ENCODE data around the gene NYAP2.

The NYAP2 gene

GRCh38 chr2:225399504-225399903 is at the start of gene NYAP2:
Gene NYAP2 (plus strand): TSS chr2:225399710. CDS start chr2:225408881, 9,171 bp downstream.
- no peak within 1 kb of the TSS for H3K27ac ChIP-seq (ENCODE audit: low read depth, low read length)
- H3K27me3 ChIP-seq (ENCODE audit: control insufficient read depth, insufficient read depth, low read length): 0 out of 2 replicates have a peak, but pooled peaks cover 3% of the 10 kb centered on the region
- H3K9ac ChIP-seq (ENCODE audit: low read length): no peak within 1 kb of the TSS
- H3K4me1 ChIP-seq (ENCODE audit: control insufficient read depth, insufficient read depth, low read length): no peaks in the 10 kb centered on the region
- H3K36me3 ChIP-seq (ENCODE audit: control insufficient read depth, insufficient read depth, low read length): no peaks in the 10 kb centered on the region
- H3K9me3 ChIP-seq (ENCODE audit: control insufficient read depth, insufficient read depth, low read depth, low read length): no peaks in the 10 kb centered on the region
- peak within 1 kb of the TSS; percentile 45 for H3K4me3 ChIP-seq (ENCODE audit: low read depth, low read length)

GRCh38 chr2:225353579-225354085 is 45.9 kb upstream of the NYAP2 start:
- Histone ChIP-seq H3K4me3 (ENCODE audit: low read depth, low read length) (no peak overlapping the region), H3K36me3 (ENCODE audit: control insufficient read depth, insufficient read depth, low read length) (no peaks in the 10 kb centered on the region), H3K27ac (ENCODE audit: low read depth, low read length) (no peak overlapping the region; the same call in 1 of the 2 replicates), H3K9me3 (ENCODE audit: control insufficient read depth, insufficient read depth, low read depth, low read length) (no peaks in the 10 kb centered on the region), H3K4me1 (ENCODE audit: control insufficient read depth, insufficient read depth, low read length) (peaks cover 12% of the 10 kb centered on the region; the same call in 1 of the 2 replicates), H3K27me3 (ENCODE audit: control insufficient read depth, insufficient read depth, low read length) (no peaks in the 10 kb centered on the region), H3K9ac (ENCODE audit: low read length) (no peak overlapping the region)

- H3K9me3 ChIP-seq (ENCODE audit: control insufficient read depth, insufficient read depth, low read depth, low read length): no peaks in the 10 kb centered on the region
- H3K4me1 ChIP-seq (ENCODE audit: control insufficient read depth, insufficient read depth, low read length): peaks cover 12% of the 10 kb centered on the region; the same call in 1 of the 2 replicates
- H3K27me3 ChIP-seq (ENCODE audit: control insufficient read depth, insufficient read depth, low read length): no peaks in the 10 kb centered on the region
- H3K9ac ChIP-seq (ENCODE audit: low read length): no peak overlapping the region
- no peak overlapping the region; the same call in 1 of the 2 replicates for H3K27ac ChIP-seq (ENCODE audit: low read depth, low read length)
- no peak overlapping the region for H3K4me3 ChIP-seq (ENCODE audit: low read depth, low read length)
- no peaks in the 10 kb centered on the region for H3K36me3 ChIP-seq (ENCODE audit: control insufficient read depth, insufficient read depth, low read length)
Observed at GRCh38 chr2:225354281-225354774, 45.2 kb upstream of the NYAP2 start.

GRCh38 chr2:225355788-225356187 is 43.7 kb upstream of the NYAP2 start:
- Histone ChIP-seq H3K36me3 (ENCODE audit: control insufficient read depth, insufficient read depth, low read length) (no peaks in the 10 kb centered on the region), H3K27me3 (ENCODE audit: control insufficient read depth, insufficient read depth, low read length) (no peaks in the 10 kb centered on the region), H3K4me1 (ENCODE audit: control insufficient read depth, insufficient read depth, low read length) (peaks cover 12% of the 10 kb centered on the region; the same call in 1 of the 2 replicates), H3K9ac (ENCODE audit: low read length) (no peak overlapping the region), H3K4me3 (ENCODE audit: low read depth, low read length) (no peak overlapping the region), H3K9me3 (ENCODE audit: control insufficient read depth, insufficient read depth, low read depth, low read length) (no peaks in the 10 kb centered on the region), H3K27ac (ENCODE audit: low read depth, low read length) (no peak overlapping the region)

GRCh38 chr2:225366731-225367130 is 32.8 kb upstream of the NYAP2 start:
- no peak overlapping the region for H3K4me3 ChIP-seq (ENCODE audit: low read depth, low read length)
- no peaks in the 10 kb centered on the region for H3K9me3 ChIP-seq (ENCODE audit: control insufficient read depth, insufficient read depth, low read depth, low read length)
- H3K27ac ChIP-seq (ENCODE audit: low read depth, low read length): no peak overlapping the region
- no peaks in the 10 kb centered on the region for H3K36me3 ChIP-seq (ENCODE audit: control insufficient read depth, insufficient read depth, low read length)
- no peaks in the 10 kb centered on the region for H3K27me3 ChIP-seq (ENCODE audit: control insufficient read depth, insufficient read depth, low read length)
- H3K9ac ChIP-seq (ENCODE audit: low read length): no peak overlapping the region
- no peaks in the 10 kb centered on the region for H3K4me1 ChIP-seq (ENCODE audit: control insufficient read depth, insufficient read depth, low read length)

- Histone ChIP-seq H3K4me1 (ENCODE audit: control insufficient read depth, insufficient read depth, low read length) (no peaks in the 10 kb centered on the region), H3K36me3 (ENCODE audit: control insufficient read depth, insufficient read depth, low read length) (no peaks in the 10 kb centered on the region), H3K4me3 (ENCODE audit: low read depth, low read length) (no peak overlapping the region), H3K9me3 (ENCODE audit: control insufficient read depth, insufficient read depth, low read depth, low read length) (no peaks in the 10 kb centered on the region), H3K27me3 (ENCODE audit: control insufficient read depth, insufficient read depth, low read length) (no peaks in the 10 kb centered on the region), H3K9ac (ENCODE audit: low read length) (no peak overlapping the region), H3K27ac (ENCODE audit: low read depth, low read length) (no peak overlapping the region)
Observed at GRCh38 chr2:225367482-225367881, 32.0 kb upstream of the NYAP2 start.

GRCh38 chr2:225378984-225379383 is 20.5 kb upstream of the NYAP2 start:
- H3K4me3 ChIP-seq (ENCODE audit: low read depth, low read length): no peak overlapping the region
- H3K9ac ChIP-seq (ENCODE audit: low read length): no peak overlapping the region
- no peaks in the 10 kb centered on the region for H3K27me3 ChIP-seq (ENCODE audit: control insufficient read depth, insufficient read depth, low read length)
- peaks cover 2% of the 10 kb centered on the region; the same call in 1 of the 2 replicates for H3K9me3 ChIP-seq (ENCODE audit: control insufficient read depth, insufficient read depth, low read depth, low read length)
- no peaks in the 10 kb centered on the region for H3K4me1 ChIP-seq (ENCODE audit: control insufficient read depth, insufficient read depth, low read length)
- H3K36me3 ChIP-seq (ENCODE audit: control insufficient read depth, insufficient read depth, low read length): no peaks in the 10 kb centered on the region
- no peak overlapping the region for H3K27ac ChIP-seq (ENCODE audit: low read depth, low read length)

GRCh38 chr2:225379856-225380255 is 19.7 kb upstream of the NYAP2 start:
- no peak overlapping the region for H3K4me3 ChIP-seq (ENCODE audit: low read depth, low read length)
- H3K36me3 ChIP-seq (ENCODE audit: control insufficient read depth, insufficient read depth, low read length): no peaks in the 10 kb centered on the region
- H3K9me3 ChIP-seq (ENCODE audit: control insufficient read depth, insufficient read depth, low read depth, low read length): peaks cover 6% of the 10 kb centered on the region; the same call in 1 of the 2 replicates
- H3K4me1 ChIP-seq (ENCODE audit: control insufficient read depth, insufficient read depth, low read length): no peaks in the 10 kb centered on the region
- no peaks in the 10 kb centered on the region for H3K27me3 ChIP-seq (ENCODE audit: control insufficient read depth, insufficient read depth, low read length)
- H3K9ac ChIP-seq (ENCODE audit: low read length): no peak overlapping the region
- H3K27ac ChIP-seq (ENCODE audit: low read depth, low read length): no peak overlapping the region

GRCh38 chr2:225381609-225382008 is 17.9 kb upstream of the NYAP2 start:
- H3K27me3 ChIP-seq (ENCODE audit: control insufficient read depth, insufficient read depth, low read length): no peaks in the 10 kb centered on the region
- H3K4me1 ChIP-seq (ENCODE audit: control insufficient read depth, insufficient read depth, low read length): no peaks in the 10 kb centered on the region

GRCh38 chr2:225398372-225398771 is 1.1 kb upstream of the NYAP2 start:
- H3K4me3 ChIP-seq (ENCODE audit: low read depth, low read length): no peak overlapping the region
- no peaks in the 10 kb centered on the region for H3K36me3 ChIP-seq (ENCODE audit: control insufficient read depth, insufficient read depth, low read length)
- H3K27me3 ChIP-seq (ENCODE audit: control insufficient read depth, insufficient read depth, low read length): 0 out of 2 replicates have a peak, but pooled peaks cover 3% of the 10 kb centered on the region
- H3K27ac ChIP-seq (ENCODE audit: low read depth, low read length): no peak overlapping the region
- no peak overlapping the region for H3K9ac ChIP-seq (ENCODE audit: low read length)
- H3K9me3 ChIP-seq (ENCODE audit: control insufficient read depth, insufficient read depth, low read depth, low read length): no peaks in the 10 kb centered on the region
- no peaks in the 10 kb centered on the region for H3K4me1 ChIP-seq (ENCODE audit: control insufficient read depth, insufficient read depth, low read length)

More at GRCh38 chr2:225381609-225382008, 17.9 kb upstream of the NYAP2 start:
- Histone ChIP-seq H3K27ac (ENCODE audit: low read depth, low read length) (no peak overlapping the region), H3K9me3 (ENCODE audit: control insufficient read depth, insufficient read depth, low read depth, low read length) (peaks cover 6% of the 10 kb centered on the region; the same call in 1 of the 2 replicates), H3K9ac (ENCODE audit: low read length) (no peak overlapping the region), H3K36me3 (ENCODE audit: control insufficient read depth, insufficient read depth, low read length) (no peaks in the 10 kb centered on the region), H3K4me3 (ENCODE audit: low read depth, low read length) (no peak overlapping the region)

GRCh38 chr2:225400060-225400511 is 576 bp downstream of the NYAP2 start:
- H3K27ac ChIP-seq (ENCODE audit: low read depth, low read length): no peak overlapping the region
- H3K36me3 ChIP-seq (ENCODE audit: control insufficient read depth, insufficient read depth, low read length): no peaks in the 10 kb centered on the region
- H3K4me1 ChIP-seq (ENCODE audit: control insufficient read depth, insufficient read depth, low read length): no peaks in the 10 kb centered on the region
- peak overlapping the region; percentile 45 for H3K4me3 ChIP-seq (ENCODE audit: low read depth, low read length)
- H3K27me3 ChIP-seq (ENCODE audit: control insufficient read depth, insufficient read depth, low read length): 0 out of 2 replicates have a peak, but pooled peaks cover 3% of the 10 kb centered on the region
- no peaks in the 10 kb centered on the region for H3K9me3 ChIP-seq (ENCODE audit: control insufficient read depth, insufficient read depth, low read depth, low read length)
- no peak overlapping the region for H3K9ac ChIP-seq (ENCODE audit: low read length)

Data from HUES6 (cell line).